HepG2 (cell line): ENCODE data around the gene B4GALT5. TPM values are rescaled to one million over a fixed set of nuclear protein-coding genes. Genes with fewer than 3 reads are reported as not detected.
"Not testable (repeated sequence)": the region's sequence is repeated elsewhere in the genome, so short reads cannot be mapped to it uniquely, and the experiment has no call there.

Experiments used
- ATAC-seq: fragments of 200-7000 bp; cut with Tn5 transposase; 3 replicates; pipeline ENCODE4 v1.9.1; 2020; ENCODE audit warnings: mild to moderate bottlenecking, moderate library complexity
- BruUV-seq: library from RNA; stranded (reverse); fragments of 400-500 nt; replicated peaks from 2 replicates; lab custom pipeline; 2021; lab: Mats Ljungman, UMichigan
- CTCF ChIA-PET: fragments of 300-600 bp; formaldehyde crosslinking; extraction: SDS; loops from one replicate; lab custom pipeline; 2021; ENCODE audit warnings: low total read pairs, inconsistent platforms, low intra/inter-chr PET ratio; lab: Yijun Ruan, JAX
- POLR2A ChIA-PET: fragments of 350-600 bp; sonication (Branson Sonifier 250); formaldehyde crosslinking; loops from one replicate; lab custom pipeline; 2020; ENCODE audit warnings: antibody characterized with exemption, inconsistent platforms; lab: Yijun Ruan, JAX
- DNase-seq: peaks from one replicate; pipeline ENCODE4 v3.0.0-alpha.2; 2015; ENCODE audit warnings: low spot score
- FAIRE-seq: peaks from 3 replicates; lab custom pipeline; 2011; peaks lifted over from hg19 to GRCh38; lab: Jason Lieb, UNC
- H2AFZ ChIP-seq: one replicate; pipeline ENCODE4 v1.6.1; 2011; ENCODE audit warnings: low read length, inconsistent platforms
- H3K27ac ChIP-seq: fragments of 300-600 bp; 3 replicates; pipeline ENCODE4 v1.8.0; 2011; ENCODE audit warnings: mixed run types, mild to moderate bottlenecking, mixed read lengths, low read length, inconsistent platforms; ENCODE audit not compliant: insufficient read depth; ENCODE audit errors: extremely low read length
- H3K27me3 ChIP-seq, 2 experiments: fragments of 200-600 bp in 1 of 2; 2 replicates in 1 of 2; 3 replicates in 1 of 2; pipeline versions ENCODE4 v1.6.0 to v1.8.0; 2011; ENCODE audit warnings: low read length in 2 of 2, mild to moderate bottlenecking in 2 of 2, moderate library complexity in 2 of 2, inconsistent platforms in 1 of 2; ENCODE audit not compliant: insufficient read depth in 2 of 2, control insufficient read depth in 1 of 2
- H3K36me3 ChIP-seq, 2 experiments: fragments of 200-600 bp in 1 of 2; replicated peaks in 1 of 2; 2 replicates in 1 of 2; 3 replicates in 1 of 2; pipeline versions ENCODE4 v1.5.1 to v1.8.0; 2011; ENCODE audit warnings: low read length in 2 of 2, inconsistent platforms in 1 of 2; ENCODE audit not compliant: insufficient read depth in 2 of 2, control insufficient read depth in 1 of 2
- H3K4me1 ChIP-seq: 2 replicates; pipeline ENCODE4 v1.5.1; 2012; ENCODE audit warnings: low read length, inconsistent platforms; ENCODE audit not compliant: insufficient read depth
- H3K4me2 ChIP-seq: 2 replicates; pipeline ENCODE4 v1.6.0; 2011; ENCODE audit warnings: low read depth, low read length, inconsistent platforms
- H3K4me3 ChIP-seq, 3 experiments: fragments of 200-600 bp in 1 of 3; sonication (generic), shearing (Covaris generic) in 1 of 3; replicated peaks in 1 of 3; 2 replicates each; pipeline ENCODE4 v1.5.1; 2011 to 2016; ENCODE audit warnings: low read length in 3 of 3, inconsistent platforms in 2 of 3, low read depth in 2 of 3, mild to moderate bottlenecking in 2 of 3, control low read depth in 1 of 3, mixed read lengths in 1 of 3; ENCODE audit not compliant: insufficient read depth in 1 of 3
- H3K79me2 ChIP-seq: one replicate; pipeline ENCODE4 v1.6.1; 2011; ENCODE audit warnings: low read length, inconsistent platforms; ENCODE audit not compliant: insufficient read depth
- H3K9ac ChIP-seq: 2 replicates; pipeline ENCODE4 v1.6.0; 2011; ENCODE audit warnings: mild to moderate bottlenecking, low read depth, low read length, inconsistent platforms; ENCODE audit not compliant: insufficient read depth
- H3K9me3 ChIP-seq: 2 replicates; pipeline ENCODE4 v1.5.1; 2012; ENCODE audit warnings: mild to moderate bottlenecking, low read length
- H4K20me1 ChIP-seq: 2 replicates; pipeline ENCODE4 v1.6.0; 2011; ENCODE audit warnings: inconsistent platforms, mild to moderate bottlenecking, low read length, moderate library complexity; ENCODE audit not compliant: insufficient read depth
- DZIP1 ChIP-seq: sonication (generic); formaldehyde crosslinking; IDR thresholded peaks from 2 replicates; pipeline ENCODE4 v1.5.0; 2020; ENCODE audit warnings: mild to moderate bottlenecking, missing genetic modification reagents
- FOXO4 ChIP-seq: sonication (generic); formaldehyde crosslinking; conservative IDR thresholded peaks from 2 replicates; pipeline ENCODE4 v1.8.1; 2023; ENCODE audit warnings: missing genetic modification reagents
- POGZ ChIP-seq: sonication (generic); formaldehyde crosslinking; IDR thresholded peaks from 2 replicates; pipeline ENCODE4 v1.4.0; 2020; ENCODE audit warnings: mild to moderate bottlenecking, missing genetic modification reagents
- ZNF124 ChIP-seq: sonication (generic); formaldehyde crosslinking; IDR thresholded peaks from 2 replicates; pipeline ENCODE4 v1.4.0; 2020; ENCODE audit warnings: missing genetic modification reagents
- ZNF770 ChIP-seq: sonication (generic); formaldehyde crosslinking; IDR thresholded peaks from 2 replicates; pipeline ENCODE4 v1.5.0; 2020; ENCODE audit warnings: mild to moderate bottlenecking, missing genetic modification reagents
- WGBS: methylation state at CpG from one replicate; pipeline ENCODE4 v1.1.6; 2017; ENCODE audit warnings: low lambda C conversion rate; 5-methylcytosine and 5-hydroxymethylcytosine counted together
- in situ Hi-C: cut with HindIII; loops from 2 replicates; pipeline ENCODE4 v1.10.0; 2017; ENCODE audit warnings: low pct_unique_long_range_greater_than_20kb; ENCODE audit not compliant: extremely low pct_ligation_motif_present
- intact Hi-C: fragments of 100-400 bp; cut with micrococcal nuclease; formaldehyde crosslinking; loops from one replicate; pipeline ENCODE4 v1.10.0; 2022; ENCODE audit not compliant: unreplicated experiment
- polyA plus RNA-seq, 8 experiments: library from polyadenylated mRNA; depleted of rRNA in 3 of 8; stranded (reverse) in 7 of 8; unstranded in 1 of 8; fragments of >200 nt; fragmentation: Illumina TruSeq in 4 of 8; extraction: Trizol in 4 of 8; gene quantifications; 2 replicates each; pipeline versions ENCODE4 v1.2.1 to v1.2.3, GENCODE V29; 2011 to 2016; ENCODE audit warnings: low read depth in 4 of 8, missing spikeins in 1 of 8, mixed read lengths in 1 of 8; ENCODE audit not compliant: insufficient read depth in 1 of 8
- total RNA-seq, 5 experiments: library from RNA; depleted of rRNA; stranded (reverse); fragments of >200 nt; fragmentation: Illumina TruSeq; extraction: Trizol; gene quantifications; 2 replicates each; pipeline ENCODE4 v1.2.3, GENCODE V29; 2016; ENCODE audit warnings: low read depth in 1 of 5

B4GALT5 gene
- total and polyA plus RNA-seq, 2 of the 13 experiments (the other 11 are each of a cell fraction or from before 2014, with no cell fraction given) = 27.3 to 30.9 TPM

DNA sequence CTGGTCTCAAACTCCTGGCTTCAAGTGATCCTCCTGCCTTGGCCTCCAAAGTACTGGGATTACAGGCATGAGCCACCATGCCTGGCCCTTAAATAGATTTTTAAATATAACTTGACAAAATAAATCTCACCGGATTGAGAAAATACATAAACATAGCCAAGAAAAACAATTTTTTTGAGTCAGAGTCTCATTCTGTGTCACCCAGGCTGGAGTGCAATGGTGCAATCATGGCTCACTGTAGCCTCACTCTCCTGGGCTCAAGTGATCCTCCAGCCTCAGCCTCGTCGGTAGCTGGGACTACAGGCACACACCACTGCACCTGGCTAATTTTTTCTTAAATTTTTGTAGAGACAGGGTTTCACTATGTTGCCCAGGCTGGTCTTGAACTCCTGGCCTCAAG lies 85.4 kb downstream of the B4GALT5 start:
- ATAC-seq, H3K4me3 ChIP-seq, H2AFZ ChIP-seq, H3K9ac ChIP-seq, POLR2A ChIA-PET, FAIRE-seq, H3K4me2 ChIP-seq, DNase-seq, BruUV-seq, H3K79me2 ChIP-seq, CTCF ChIA-PET, H3K36me3 ChIP-seq, H3K9me3 ChIP-seq, H3K27me3 ChIP-seq, H3K27ac ChIP-seq, in situ Hi-C loops, H4K20me1 ChIP-seq, intact Hi-C loops: not testable (repeated sequence)
- 81% methylated on average over 3 of the region's 3 CpGs for WGBS
- TF ChIP-seq ZNF770 = peak; percentile 30; the same call in 1 of the 2 replicates
- H3K4me1 ChIP-seq = peaks cover 58% of the 10 kb centered on the region

- Histone ChIP-seq H3K36me3 (no peaks in the 10 kb centered on the region; a peak in 1 of 5 replicates), H3K27ac (no peak overlapping the region), H3K4me2 (no peak overlapping the region), H3K4me3 (no peak overlapping the region), H3K9me3 (no peaks in the 10 kb centered on the region), H2AFZ (no peak overlapping the region)
- FAIRE-seq = no peak
- TF ChIP-seq ZNF124 (CRISPR knock-in tag) (no peak), POGZ (CRISPR knock-in tag) (no peak), DZIP1 (CRISPR knock-in tag) (0 out of 2 replicates have a peak, but pooled peaks have one; percentile 32), FOXO4 (CRISPR knock-in tag) (0 out of 2 replicates have a peak, but pooled peaks have one; percentile 64)
- TF ChIP-seq, all 625 proteins: peak for 2
- intact Hi-C loops (no loop called here), in situ Hi-C loops (no loop called here)
- no peaks in the 10 kb centered on the region for H3K27me3 ChIP-seq
- no peak overlapping the region for H3K9ac ChIP-seq
- no peaks in the 10 kb centered on the region for H3K79me2 ChIP-seq
- ChIA-PET POLR2A (interaction anchor here (0.7 to 1.8 kb wide), 2 partner anchors 13 to 44 kb away, joined by 3 to 4 read pairs; no protein-coding TSS in a partner anchor), CTCF (no interaction called here)
- DNase-seq = no peak
- BruUV-seq = no TSS peak
- peak; percentile 12; the same call in 2 of the 3 replicates for ATAC-seq
- 79% methylated on average over 6 of the region's 6 CpGs for WGBS
- no peaks in the 10 kb centered on the region for H4K20me1 ChIP-seq
- peaks cover 56% of the 10 kb centered on the region for H3K4me1 ChIP-seq
Observed at GRCh38 chr20:49627329-49627761, 86.3 kb downstream of the B4GALT5 start.
